NCI-H345 (cell line): Measurements from ENCODE around the gene TEX30.

Experiments used
- DNase-seq: peaks from one replicate; lab custom pipeline; 2025; lab: John Stamatoyannopoulos, UW

Gene TEX30

DNA sequence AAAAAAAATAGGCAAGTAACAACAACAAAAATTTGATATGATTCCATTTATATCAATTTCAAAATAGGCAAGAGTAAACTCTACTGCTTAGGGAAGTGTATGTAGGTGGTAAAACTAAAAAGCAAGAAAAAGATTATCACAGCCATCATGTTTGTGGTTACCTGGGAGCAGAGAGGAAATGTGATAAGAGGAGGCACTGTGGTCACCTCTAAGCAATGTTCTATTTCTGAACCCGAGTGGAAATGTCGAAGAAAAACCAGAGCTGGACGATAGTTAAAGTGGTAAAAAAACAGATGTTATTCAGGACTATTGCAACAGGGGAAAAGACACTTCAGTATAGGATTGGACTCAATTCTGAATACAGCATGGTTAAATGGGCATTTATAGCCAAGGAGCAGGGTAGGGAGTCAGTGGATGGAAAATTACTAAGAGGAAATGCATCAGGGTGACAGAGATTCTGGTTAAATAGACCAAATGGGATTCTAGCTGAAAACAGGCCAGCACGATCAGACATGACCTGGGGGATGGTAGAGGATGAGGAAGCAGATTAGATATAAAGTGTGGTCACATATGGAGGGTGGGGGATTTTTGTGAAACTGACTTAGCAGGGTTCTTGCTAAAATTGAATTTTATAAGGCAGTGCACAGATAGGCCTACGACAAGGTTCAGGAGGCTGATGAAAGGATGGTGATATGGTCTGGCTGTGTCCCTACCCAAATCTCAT is 6.0 kb upstream of the TEX30 start:
- no peak for DNase-seq

DNA sequence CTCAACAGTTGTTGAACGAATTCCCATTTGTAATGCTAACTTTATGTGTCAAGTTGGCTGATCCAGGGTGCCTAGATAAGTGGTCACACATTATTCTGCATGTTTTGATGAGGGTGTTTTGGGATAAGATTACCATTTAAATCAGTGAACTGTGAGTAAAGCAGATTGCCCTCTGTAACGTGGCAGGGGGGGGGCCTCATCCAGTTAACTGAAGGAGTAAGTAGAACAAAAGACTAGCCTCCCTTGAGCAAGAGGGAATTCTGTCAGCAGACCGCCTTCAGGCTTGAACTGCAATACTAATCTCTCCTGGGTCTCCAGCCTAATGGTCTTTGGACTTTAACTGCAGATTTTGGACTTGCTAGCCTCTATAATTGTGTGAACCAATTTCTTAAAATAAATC is 4.2 kb upstream of the TEX30 start:
- no peak for DNase-seq

GRCh38 chr13:102776271-102776670 is 2.7 kb upstream of the TEX30 start:
- DNase-seq, result no peak

- no peak for DNase-seq
These were observed 1.3 kb upstream of the TEX30 start for GRCh38 chr13:102774591-102775520.

- DNase-seq, result no peak
These were observed 605 bp upstream of the TEX30 start for GRCh38 chr13:102774214-102774568.

DNA sequence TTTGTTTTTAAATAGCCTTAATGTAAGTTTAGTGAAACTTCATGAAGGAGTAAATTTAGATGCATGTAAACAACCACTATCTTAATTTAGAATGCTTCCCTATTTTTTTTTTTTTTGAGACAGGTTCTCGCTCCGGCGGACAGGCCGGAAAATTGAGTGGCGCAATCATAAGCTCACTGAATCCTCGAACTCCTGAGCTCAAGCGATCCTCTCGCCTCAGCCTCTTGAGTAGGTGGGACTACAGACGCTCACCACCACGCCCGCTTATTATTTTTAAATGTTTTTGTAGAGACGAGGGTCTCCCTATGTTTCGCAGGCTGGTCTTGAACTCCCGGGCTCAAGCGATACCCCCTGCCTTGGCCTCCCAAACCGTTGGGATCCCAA is 1.6 kb downstream of the TEX30 start:
- DNase-seq, result no peak

DNA sequence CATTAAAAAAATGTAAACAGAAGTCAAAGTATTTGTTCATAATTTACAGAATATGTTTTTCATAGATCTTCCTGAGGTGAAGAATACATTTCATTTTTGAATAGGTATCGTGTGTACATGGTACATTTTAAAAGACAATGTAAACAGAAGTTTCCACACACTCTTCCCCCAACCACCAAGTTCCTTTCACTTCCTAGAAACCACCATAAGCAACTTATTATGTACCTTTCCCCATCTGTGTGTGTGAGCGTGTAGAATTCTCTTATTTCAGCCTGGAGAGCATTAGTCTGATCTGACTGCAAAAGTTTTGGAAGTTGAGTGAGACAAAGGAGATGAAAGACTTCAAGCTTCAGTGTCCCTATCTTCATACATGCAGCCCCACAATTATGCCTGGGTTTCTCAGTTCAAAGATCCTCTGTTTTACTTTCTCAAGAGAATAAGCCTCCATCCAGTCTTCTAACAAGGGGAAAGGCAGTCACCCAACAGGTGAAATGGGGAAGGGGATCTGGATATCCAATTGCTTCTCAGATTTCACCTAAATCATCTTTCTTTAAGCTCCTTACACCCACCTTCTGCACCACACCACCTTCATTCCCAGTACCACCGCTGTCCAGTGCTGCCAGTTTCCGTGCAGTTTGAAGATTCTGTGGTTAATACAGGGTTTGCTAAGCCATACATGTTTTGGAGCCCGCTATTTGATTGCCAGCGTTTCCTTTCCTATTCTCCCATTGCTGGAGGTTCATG is 2.1 kb downstream of the TEX30 start:
- no peak for DNase-seq

DNA sequence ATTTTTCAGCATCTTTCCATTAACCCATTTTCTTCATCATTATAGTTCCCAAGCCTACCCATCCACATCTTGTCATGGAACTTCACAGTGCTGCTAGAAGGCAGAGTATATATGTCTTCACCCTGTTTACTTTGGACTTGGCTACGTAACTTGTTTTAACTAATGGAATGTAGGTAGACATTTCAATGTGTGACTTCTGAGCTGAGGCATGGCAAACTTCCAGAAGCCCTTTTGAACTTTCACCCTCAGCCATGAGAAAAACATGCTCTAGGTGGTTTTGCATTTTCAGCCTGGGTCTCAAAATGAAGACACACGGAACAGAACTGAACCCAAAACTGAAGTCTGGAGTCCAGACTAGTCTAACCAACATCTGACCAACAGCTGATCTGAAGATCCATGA is 3.2 kb downstream of the TEX30 start:
- no peak for DNase-seq

DNA sequence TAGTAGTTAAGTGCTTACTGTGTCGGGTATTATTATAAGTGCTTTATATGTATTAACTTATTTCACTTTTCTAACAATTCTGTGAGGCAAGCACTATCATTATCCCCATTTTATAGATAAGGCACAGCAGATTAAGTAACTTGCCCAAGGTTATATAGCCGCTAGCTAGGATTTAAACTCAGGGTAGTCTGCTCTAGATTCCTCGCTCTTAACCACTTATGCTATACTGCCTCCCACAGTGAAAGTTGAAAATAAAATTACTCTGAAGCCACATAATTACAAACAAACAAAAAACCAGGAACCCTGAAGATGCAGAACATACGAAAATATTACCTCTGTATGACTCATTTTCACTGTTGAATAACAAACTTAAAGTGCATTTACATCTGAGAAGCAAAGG is 3.9 kb downstream of the TEX30 start:
- DNase-seq, result no peak

DNA sequence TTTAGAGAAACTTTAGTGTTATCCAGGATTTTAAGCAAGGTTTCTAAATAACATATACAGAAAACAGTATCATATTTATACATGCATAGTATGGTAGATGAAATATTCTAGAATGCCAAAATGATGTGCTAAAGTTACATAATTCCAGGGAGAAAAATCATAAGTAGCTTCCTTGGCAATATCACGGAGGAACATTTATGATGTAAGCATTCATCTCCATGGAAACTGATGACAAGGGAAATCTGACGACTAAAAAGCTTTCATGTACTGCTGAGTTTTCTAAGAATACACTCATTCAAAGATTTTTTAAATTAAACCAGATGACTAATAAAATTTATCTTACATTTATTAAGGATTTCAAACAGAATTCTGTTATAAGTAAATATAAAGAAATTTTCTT is 4.7 kb downstream of the TEX30 start:
- DNase-seq, result no peak

DNA sequence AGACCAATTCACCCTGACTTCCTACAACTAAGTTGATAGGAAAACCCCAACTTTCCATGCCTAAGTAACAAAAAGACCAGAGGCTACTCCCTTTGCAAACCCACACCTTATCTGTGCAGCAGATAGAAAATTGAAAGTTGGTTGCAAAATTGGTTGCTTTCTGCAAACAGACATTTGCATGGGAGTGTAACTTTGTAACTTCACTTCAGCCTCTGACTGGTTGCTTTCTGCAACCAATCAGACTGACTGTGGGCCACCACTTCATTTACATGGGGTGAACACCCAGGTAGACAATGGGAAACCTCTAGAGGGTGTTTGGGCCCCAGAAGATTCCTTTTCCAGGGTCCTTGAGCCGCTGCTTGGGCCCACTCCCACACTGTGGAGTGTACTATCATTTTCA is 9.8 kb downstream of the TEX30 start:
- DNase-seq, result no peak

- no peak for DNase-seq
These were observed 12.5 kb downstream of the TEX30 start for GRCh38 chr13:102761071-102761470.

DNA sequence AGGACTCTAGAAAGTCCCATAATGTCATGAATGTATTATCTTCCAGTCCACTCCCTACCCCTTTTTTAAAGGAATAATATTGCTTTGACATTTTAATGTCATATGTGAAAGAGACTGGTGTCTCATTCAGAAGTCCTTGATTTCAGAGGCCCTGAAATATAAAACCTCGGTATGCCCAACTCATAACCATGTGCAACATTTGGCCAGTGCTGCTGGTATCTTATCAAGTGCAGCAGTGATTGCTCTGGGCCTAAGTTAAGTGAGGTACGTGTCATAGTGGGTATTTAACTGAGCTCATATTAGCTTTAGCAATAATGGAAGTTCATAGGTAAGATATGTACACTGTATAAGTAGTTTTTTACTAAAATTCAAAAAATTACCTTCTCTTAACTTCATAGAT is 14.7 kb downstream of the TEX30 start:
- no peak for DNase-seq

- no peak for DNase-seq
These were observed 16.6 kb downstream of the TEX30 start for GRCh38 chr13:102757006-102757405.

DNA sequence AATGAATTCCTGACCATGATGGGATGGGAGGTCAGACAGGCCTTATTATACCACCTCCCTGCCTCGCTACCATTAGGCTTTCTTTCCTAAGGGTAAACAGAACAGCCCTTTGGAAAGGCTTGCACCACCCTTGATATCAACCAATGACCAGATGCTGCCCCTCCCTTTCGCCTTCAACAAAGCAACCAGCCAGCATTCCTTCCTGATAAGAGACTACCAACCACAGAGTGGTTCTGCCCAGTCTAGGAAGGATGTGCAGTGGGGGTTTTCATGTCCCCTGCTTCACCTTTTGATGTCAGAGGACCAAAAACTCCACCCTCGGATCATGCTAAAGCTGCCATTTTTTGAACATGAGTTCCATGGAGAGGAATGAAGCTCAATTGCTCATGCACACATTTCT is 21.7 kb downstream of the TEX30 start:
- DNase-seq, result no peak

DNA sequence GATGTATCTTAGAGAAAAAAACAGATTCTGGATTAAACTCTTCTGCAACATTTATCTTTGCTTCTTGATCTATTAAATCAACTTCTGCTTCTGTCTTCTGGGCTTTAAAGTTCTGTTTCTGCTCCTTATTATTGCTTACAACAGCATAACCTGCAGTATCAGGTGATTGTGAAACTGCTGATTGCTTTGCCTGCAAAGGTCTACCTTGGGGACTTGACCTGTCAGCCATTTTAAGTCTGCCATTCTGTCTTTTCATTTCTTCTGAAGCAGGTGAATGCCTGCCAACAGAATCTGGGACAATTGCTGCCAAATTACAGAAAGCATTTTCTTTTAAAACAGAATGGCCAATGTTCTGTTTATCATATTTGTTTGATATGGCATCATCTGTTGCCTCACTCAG is 31.1 kb downstream of the TEX30 start:
- DNase-seq, result no peak

- no peak for DNase-seq
These were observed 31.5 kb downstream of the TEX30 start for GRCh38 chr13:102742101-102742500.

GRCh38 chr13:102729560-102730270 is 43.9 kb downstream of the TEX30 start:
- DNase-seq, result no peak

- DNase-seq, result no peak
These were observed 47.2 kb downstream of the TEX30 start for GRCh38 chr13:102726430-102726829.

- peak; percentile 41 for DNase-seq
These were observed 48.7 kb downstream of the TEX30 start for GRCh38 chr13:102724923-102725322.

DNA sequence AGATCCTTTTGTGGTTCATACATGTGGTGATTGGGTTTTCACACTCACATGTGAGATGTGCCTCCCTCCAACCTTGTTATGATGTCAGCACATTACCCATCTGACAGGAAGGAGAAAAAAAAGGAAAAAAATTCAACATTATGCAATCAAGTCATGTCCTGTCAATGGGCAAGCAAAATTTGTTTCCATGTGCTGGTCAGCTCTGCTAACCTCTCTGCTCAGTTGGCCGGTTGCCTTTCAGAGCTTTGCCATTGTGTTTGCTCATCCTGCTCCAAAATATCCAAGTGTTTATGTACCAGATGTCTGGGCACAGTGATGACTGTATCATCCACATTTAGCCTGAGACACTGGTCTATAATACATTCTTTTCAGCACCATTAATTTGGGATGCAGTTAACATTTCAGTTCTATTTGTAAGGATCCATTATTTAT is 51.8 kb downstream of the TEX30 start:
- DNase-seq, result no peak

DNA sequence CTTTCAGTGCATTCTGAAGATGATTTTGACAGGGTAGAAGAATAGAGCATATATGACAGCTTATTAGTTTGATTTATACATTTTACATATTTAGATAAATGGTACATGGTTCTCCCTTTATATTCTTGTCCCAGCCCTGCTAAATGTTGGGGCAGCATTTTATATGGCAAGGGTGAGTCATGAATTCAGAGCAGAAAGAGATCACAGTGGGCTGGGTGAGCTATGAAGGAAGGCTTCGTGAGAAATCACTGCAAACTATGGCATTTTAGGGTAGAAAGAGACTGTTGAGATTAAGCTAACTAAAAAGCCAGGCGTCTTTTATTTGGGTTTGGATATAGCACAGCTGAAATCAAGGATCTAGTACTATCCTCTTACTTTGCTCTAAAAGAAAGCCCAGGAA is 54.8 kb downstream of the TEX30 start:
- no peak for DNase-seq
